H1 (cell line): ENCODE measurements around the gene HAO2. TPM values are rescaled to one million over a fixed set of nuclear protein-coding genes. Genes with fewer than 3 reads are reported as not detected.

Experiments
- CTCF ChIA-PET: fragments of 300-600 bp; sonication (Branson Sonifier 250); formaldehyde crosslinking; loops from one replicate; lab custom pipeline; 2021; ENCODE audit not compliant: partially characterized antibody; lab: Charles Lee
- POLR2A ChIA-PET: fragments of 300-600 bp; sonication (Branson Sonifier 250); formaldehyde crosslinking; loops from one replicate; lab custom pipeline; 2021; ENCODE audit warnings: inconsistent platforms; ENCODE audit not compliant: partially characterized antibody; lab: Charles Lee
- DNase-seq, 2 experiments: peaks; one replicate each; pipeline versions ENCODE4 v3.0.0 to v3.0.0-alpha.2; 2010 to 2022; ENCODE audit warnings: low spot score in 2 of 2, low read depth in 1 of 2, mixed read lengths in 1 of 2
- FAIRE-seq: peaks from 2 replicates; lab custom pipeline; 2011; peaks lifted over from hg19 to GRCh38; lab: Jason Lieb, UNC
- H2AFZ ChIP-seq: 2 replicates; pipeline ENCODE4 v1.8.1; 2012; ENCODE audit warnings: low read length, inconsistent platforms
- H2AK5ac ChIP-seq: 2 replicates; pipeline ENCODE4 v1.6.1; 2013; ENCODE audit warnings: low read depth, low read length
- H2BK120ac ChIP-seq: replicated peaks from 2 replicates; pipeline ENCODE3; 2013; ENCODE audit warnings: low read depth, low read length, inconsistent platforms
- H2BK12ac ChIP-seq: 2 replicates; pipeline ENCODE4 v1.6.1; 2013; ENCODE audit warnings: low read depth, low read length
- H2BK15ac ChIP-seq: 2 replicates; pipeline ENCODE4 v1.6.1; 2013; ENCODE audit warnings: low read length
- H2BK20ac ChIP-seq: 2 replicates; pipeline ENCODE4 v1.6.1; 2013; ENCODE audit warnings: low read length
- H2BK5ac ChIP-seq: 2 replicates; pipeline ENCODE4 v1.6.1; 2013; ENCODE audit warnings: low read depth, low read length
- H3K14ac ChIP-seq: 2 replicates; pipeline ENCODE4 v1.6.1; 2013; ENCODE audit warnings: inconsistent platforms; ENCODE audit not compliant: insufficient read length
- H3K18ac ChIP-seq: 2 replicates; pipeline ENCODE4 v1.6.1; 2013; ENCODE audit warnings: low read length; ENCODE audit errors: extremely low read depth
- H3K23ac ChIP-seq: 2 replicates; pipeline ENCODE4 v1.6.1; 2013; ENCODE audit warnings: inconsistent platforms; ENCODE audit not compliant: insufficient read length
- H3K23me2 ChIP-seq: 2 replicates; pipeline ENCODE4 v1.6.1; 2013; ENCODE audit warnings: low read depth, low read length
- H3K27ac ChIP-seq: 2 replicates; pipeline ENCODE4 v1.6.1; 2011; ENCODE audit warnings: low read depth, low read length, inconsistent platforms
- H3K27me3 ChIP-seq, 4 experiments: replicated peaks in 1 of 4; 1 replicate in 1 of 4; 2 replicates in 3 of 4; pipeline versions ENCODE4 v1.6.1 to v1.8.1; 2011 to 2013; ENCODE audit warnings: low read length in 3 of 4, mild to moderate bottlenecking in 3 of 4, inconsistent platforms in 2 of 4, mixed read lengths in 2 of 4, moderate library complexity in 1 of 4; ENCODE audit not compliant: control insufficient read depth in 3 of 4, insufficient read depth in 3 of 4; ENCODE audit errors: extremely low read depth in 1 of 4
- H3K36me3 ChIP-seq, 4 experiments: 2 replicates each; pipeline versions ENCODE4 v1.6.1 to v1.8.1; 2011 to 2013; ENCODE audit warnings: mild to moderate bottlenecking in 4 of 4, low read length in 3 of 4, moderate library complexity in 2 of 4, control low read depth in 1 of 4, inconsistent platforms in 1 of 4; ENCODE audit not compliant: insufficient read depth in 4 of 4, control insufficient read depth in 2 of 4
- H3K4ac ChIP-seq: replicated peaks from 2 replicates; pipeline ENCODE3; 2013; ENCODE audit warnings: low read length, low read depth, mixed read lengths, inconsistent platforms; ENCODE audit not compliant: insufficient read length
- H3K4me1 ChIP-seq, 4 experiments: replicated peaks in 1 of 4; 1 replicate in 1 of 4; 2 replicates in 3 of 4; pipeline versions ENCODE4 v1.6.1 to v1.8.1; 2011 to 2013; ENCODE audit warnings: low read length in 3 of 4, inconsistent platforms in 2 of 4, mixed read lengths in 1 of 4; ENCODE audit not compliant: insufficient read depth in 4 of 4, control insufficient read depth in 3 of 4
- H3K4me2 ChIP-seq, 2 experiments: 2 replicates each; pipeline versions ENCODE4 v1.6.1 to v1.8.1; 2011 to 2013; ENCODE audit warnings: low read depth in 2 of 2, low read length in 2 of 2, control low read depth in 1 of 2, inconsistent platforms in 1 of 2, mild to moderate bottlenecking in 1 of 2; ENCODE audit not compliant: insufficient read depth in 1 of 2
- H3K4me3 ChIP-seq, 4 experiments: fragments of 200-600, 300-600 bp in 1 of 4; sonication (generic), shearing (Covaris generic), sonication (Bioruptor Twin) in 1 of 4; 2 replicates each; pipeline versions ENCODE4 v1.5.1 to v1.8.1; 2011 to 2016; ENCODE audit warnings: low read length in 4 of 4, low read depth in 3 of 4, control low read depth in 2 of 4, inconsistent platforms in 2 of 4, mild to moderate bottlenecking in 2 of 4, mixed read lengths in 1 of 4, moderate library complexity in 1 of 4; ENCODE audit not compliant: insufficient read depth in 2 of 4; ENCODE audit errors: extremely low read depth in 1 of 4
- H3K56ac ChIP-seq: replicated peaks from 2 replicates; pipeline ENCODE3; 2013; ENCODE audit warnings: low read depth, mild to moderate bottlenecking, mixed read lengths, low read length, inconsistent platforms; ENCODE audit not compliant: insufficient read length
- H3K79me1 ChIP-seq: 2 replicates; pipeline ENCODE4 v1.6.1; 2013; ENCODE audit warnings: low read depth, low read length, control low read depth
- H3K79me2 ChIP-seq, 2 experiments: 2 replicates each; pipeline versions ENCODE4 v1.6.1 to v1.8.1; 2012 to 2013; ENCODE audit warnings: low read length in 2 of 2, mild to moderate bottlenecking in 2 of 2, inconsistent platforms in 1 of 2; ENCODE audit not compliant: insufficient read depth in 2 of 2, control insufficient read depth in 1 of 2
- H3K9ac ChIP-seq, 4 experiments: replicated peaks in 1 of 4; 1 replicate in 1 of 4; 2 replicates in 3 of 4; pipeline versions ENCODE4 v1.6.1 to v1.8.1; 2011 to 2013; ENCODE audit warnings: low read depth in 3 of 4, low read length in 3 of 4, control low read depth in 2 of 4, mild to moderate bottlenecking in 2 of 4, moderate library complexity in 2 of 4, inconsistent platforms in 1 of 4; ENCODE audit errors: extremely low read depth in 1 of 4
- H3K9me3 ChIP-seq, 2 experiments: 2 replicates each; pipeline versions ENCODE4 v1.6.1 to v1.8.1; 2012 to 2013; ENCODE audit warnings: mild to moderate bottlenecking in 2 of 2, moderate library complexity in 2 of 2, control low read depth in 1 of 2, inconsistent platforms in 1 of 2, low read depth in 1 of 2, low read length in 1 of 2, mixed read lengths in 1 of 2; ENCODE audit not compliant: insufficient read depth in 2 of 2
- H4K20me1 ChIP-seq, 2 experiments: replicated peaks in 1 of 2; 2 replicates each; pipeline versions ENCODE3 to v1.8.1; 2011 to 2013; ENCODE audit warnings: inconsistent platforms in 2 of 2, low read length in 2 of 2, mild to moderate bottlenecking in 1 of 2; ENCODE audit not compliant: insufficient read depth in 2 of 2, control insufficient read depth in 1 of 2
- H4K5ac ChIP-seq: 2 replicates; pipeline ENCODE4 v1.6.1; 2013; ENCODE audit warnings: low read length, low read depth, mixed read lengths, inconsistent platforms; ENCODE audit not compliant: insufficient read length
- H4K8ac ChIP-seq: 2 replicates; pipeline ENCODE4 v1.8.0; 2013; ENCODE audit warnings: mild to moderate bottlenecking, moderate library complexity, low read length, inconsistent platforms; ENCODE audit not compliant: insufficient read depth; ENCODE audit errors: extremely low read depth
- H4K91ac ChIP-seq: replicated peaks from 2 replicates; pipeline ENCODE3; 2013; ENCODE audit warnings: low read length, mixed read lengths, inconsistent platforms; ENCODE audit not compliant: insufficient read length
- BACH1 ChIP-seq: IDR thresholded peaks from 2 replicates; pipeline ENCODE4 v1.6.1; 2012; ENCODE audit warnings: low read length, improper control_type of control experiment
- CBX5 ChIP-seq: fragments of 300-800, 300-1000 bp; sonication (generic); IDR thresholded peaks from 2 replicates; pipeline ENCODE4 v1.7.1; 2016; ENCODE audit warnings: antibody characterized with exemption, low read length, low read depth
- EZH2 ChIP-seq: fragments of 200-600 bp; sonication (generic); IDR thresholded peaks from 2 replicates; pipeline ENCODE4 v1.7.1; 2012; ENCODE audit warnings: low read depth, mild to moderate bottlenecking, moderate library complexity, low read length, inconsistent platforms; ENCODE audit not compliant: severe bottlenecking
- GABPA ChIP-seq: IDR thresholded peaks from 2 replicates; pipeline ENCODE4 v1.6.1; 2011; ENCODE audit warnings: mild to moderate bottlenecking, low read length, moderate library complexity, borderline replicate concordance; ENCODE audit not compliant: insufficient read depth
- JUND ChIP-seq: IDR thresholded peaks from 2 replicates; pipeline ENCODE4 v1.6.1; 2011; ENCODE audit warnings: mild to moderate bottlenecking, improper control_type of control experiment, low read length
- KDM4A ChIP-seq: IDR thresholded peaks from one replicate; pipeline ENCODE4 v1.7.1; 2012; ENCODE audit warnings: low read depth, mild to moderate bottlenecking, moderate library complexity, low read length, inconsistent platforms; ENCODE audit not compliant: severe bottlenecking
- KDM5A ChIP-seq: fragments of 200-600 bp; IDR thresholded peaks from 2 replicates; pipeline ENCODE4 v1.7.1; 2012; ENCODE audit warnings: mild to moderate bottlenecking, low read length, inconsistent platforms, mixed read lengths
- NRF1 ChIP-seq: IDR thresholded peaks from 2 replicates; pipeline ENCODE4 v1.6.1; 2011; ENCODE audit warnings: mild to moderate bottlenecking, low read depth, low read length, improper control_type of control experiment
- POLR2AphosphoS5 ChIP-seq: IDR thresholded peaks from 2 replicates; pipeline ENCODE4 v1.6.1; 2011; ENCODE audit warnings: low read depth, low read length
- RNF2 ChIP-seq: fragments of 200-900, 300-1000 bp; sonication (generic); IDR thresholded peaks from 2 replicates; pipeline ENCODE4 v1.7.1; 2016; ENCODE audit warnings: borderline replicate concordance, low read depth, mild to moderate bottlenecking, antibody characterized with exemption, low read length; ENCODE audit not compliant: poor library complexity, severe bottlenecking; ENCODE audit errors: missing control alignments
- SAP30 ChIP-seq: fragments of 300-600 bp; sonication (generic); IDR thresholded peaks from 2 replicates; pipeline ENCODE4 v1.7.1; 2012; ENCODE audit warnings: low read length, moderate library complexity, mild to moderate bottlenecking, inconsistent platforms; ENCODE audit not compliant: insufficient read depth, insufficient replicate concordance
- SRF ChIP-seq: IDR thresholded peaks from 2 replicates; pipeline ENCODE4 v1.6.1; 2011; ENCODE audit warnings: mild to moderate bottlenecking, low read depth, low read length, moderate library complexity
- SUZ12 ChIP-seq: fragments of 200-600 bp; sonication (generic); IDR thresholded peaks from 2 replicates; pipeline ENCODE4 v1.6.1; 2012; ENCODE audit warnings: mild to moderate bottlenecking, inconsistent platforms, low read length, moderate library complexity, mixed read lengths
- YY1 ChIP-seq: IDR thresholded peaks from 2 replicates; pipeline ENCODE4 v1.6.1; 2011; ENCODE audit warnings: low read depth, mild to moderate bottlenecking, low read length
- polyA plus RNA-seq, 7 experiments: library from polyadenylated mRNA; depleted of rRNA in 3 of 7; stranded (reverse) in 5 of 7; unstranded in 2 of 7; fragments of >200 nt in 5 of 7; fragments of 200-250 nt in 2 of 7; gene quantifications; 1 replicate in 5 of 7; 2 replicates in 1 of 7; 4 replicates in 1 of 7; pipeline versions ENCODE4 v1.2.1 to v1.2.3, GENCODE V29; 2011 to 2013; ENCODE audit warnings: missing spikeins in 2 of 7, mixed read lengths in 2 of 7
- total RNA-seq: library from RNA; stranded (reverse); fragmentation: NEBNext Ultra II Directional; extraction: Animal tissue kit (Norgen Biotek cat#: 25700); gene quantifications from 2 replicates; pipeline ENCODE4 v1.2.1, GENCODE V29; 2021
- TF ChIP-seq, protein P1 (sequence below): IDR thresholded peaks from 2 replicates; pipeline ENCODE4 v1.6.1; 2011; ENCODE audit warnings: low read length, improper control_type of control experiment

HAO2 gene
- total and polyA plus RNA-seq, 2 of the 8 experiments (the other 6 are each of a cell fraction or from before 2014, with no cell fraction given) = not detected

- Histone ChIP-seq H4K91ac (no peak overlapping the region), H3K23ac (no peak overlapping the region), H3K4ac (no peak overlapping the region), H3K56ac (no peak overlapping the region), H2BK12ac (no peak overlapping the region), H2BK5ac (no peak overlapping the region), H4K5ac (no peak overlapping the region), H3K18ac (no peak overlapping the region), H4K8ac (no peak overlapping the region), H3K9ac (no peak overlapping the region), H3K27ac (no peak overlapping the region), H2BK15ac (no peak overlapping the region), H3K23me2 (no peaks in the 10 kb centered on the region), H2AFZ (no peak overlapping the region), H3K79me2 (no peaks in the 10 kb centered on the region), H3K14ac (no peak overlapping the region), H4K20me1 (no peaks in the 10 kb centered on the region), H2BK20ac (no peak overlapping the region), H3K4me2 (no peak overlapping the region), H2BK120ac (no peak overlapping the region), H3K27me3 (no peaks in the 10 kb centered on the region; a peak in 1 of 7 replicates), H3K36me3 (no peaks in the 10 kb centered on the region), H3K79me1 (no peaks in the 10 kb centered on the region), H3K4me3 (no peak overlapping the region), H2AK5ac (no peak overlapping the region), H3K4me1 (peaks cover 0 to 3% (median 0%) of the 10 kb centered on the region in 4 experiments; a peak in 1 of 7 replicates), H3K9me3 (no peaks in the 10 kb centered on the region)
- ChIA-PET CTCF (no interaction called here), POLR2A (no interaction called here)
- FAIRE-seq (no peak), DNase-seq (no peak)
- no peak for TF ChIP-seq SAP30
- no peak for TF ChIP-seq SRF
- TF ChIP-seq KDM5A = no peak
- TF ChIP-seq EZH2 = no peak
- TF ChIP-seq RNF2 = no peak
- TF ChIP-seq JUND = no peak
- no peak for TF ChIP-seq YY1
- TF ChIP-seq, protein P1, sequence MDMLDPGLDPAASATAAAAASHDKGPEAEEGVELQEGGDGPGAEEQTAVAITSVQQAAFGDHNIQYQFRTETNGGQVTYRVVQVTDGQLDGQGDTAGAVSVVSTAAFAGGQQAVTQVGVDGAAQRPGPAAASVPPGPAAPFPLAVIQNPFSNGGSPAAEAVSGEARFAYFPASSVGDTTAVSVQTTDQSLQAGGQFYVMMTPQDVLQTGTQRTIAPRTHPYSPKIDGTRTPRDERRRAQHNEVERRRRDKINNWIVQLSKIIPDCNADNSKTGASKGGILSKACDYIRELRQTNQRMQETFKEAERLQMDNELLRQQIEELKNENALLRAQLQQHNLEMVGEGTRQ = no peak
- TF ChIP-seq KDM4A = no peak
- TF ChIP-seq BACH1 = no peak
- TF ChIP-seq GABPA = no peak
- TF ChIP-seq POLR2AphosphoS5 = no peak
- no peak for TF ChIP-seq CBX5
- no peak for TF ChIP-seq NRF1
- no peak for TF ChIP-seq SUZ12
These were observed 48.5 kb upstream of the HAO2 start for GRCh38 chr1:119320100-119320499.
